ENCODE measurements around the gene SF3B3.
"Not testable (repeated sequence)": the region's sequence is repeated elsewhere in the genome, so short reads cannot be mapped to it uniquely, and the experiment has no call there.

Gene SF3B3

DNA sequence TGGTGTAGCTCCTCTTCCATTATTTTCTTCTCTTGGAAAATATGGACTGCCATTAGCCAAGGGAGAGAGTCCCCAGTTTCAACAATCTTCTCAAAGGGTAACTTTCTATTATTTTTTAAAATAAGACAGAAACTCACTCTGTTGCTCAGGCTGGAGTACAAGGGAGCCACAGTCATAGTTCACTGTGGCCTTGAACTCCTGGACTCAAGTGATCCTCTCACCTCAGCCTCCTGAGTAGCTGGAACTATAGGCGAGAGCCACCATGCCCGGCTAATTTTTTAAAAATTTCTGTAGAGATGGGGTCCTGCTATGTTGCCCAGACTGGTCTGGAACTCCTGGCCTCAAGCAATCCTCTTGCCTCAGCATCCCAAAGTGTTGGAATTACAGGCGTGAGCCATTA is 13.4 kb upstream of the SF3B3 start:
- H3K4me3 ChIP-seq (ENCODE audit: low read depth, low read length), result no peak overlapping the region

DNA sequence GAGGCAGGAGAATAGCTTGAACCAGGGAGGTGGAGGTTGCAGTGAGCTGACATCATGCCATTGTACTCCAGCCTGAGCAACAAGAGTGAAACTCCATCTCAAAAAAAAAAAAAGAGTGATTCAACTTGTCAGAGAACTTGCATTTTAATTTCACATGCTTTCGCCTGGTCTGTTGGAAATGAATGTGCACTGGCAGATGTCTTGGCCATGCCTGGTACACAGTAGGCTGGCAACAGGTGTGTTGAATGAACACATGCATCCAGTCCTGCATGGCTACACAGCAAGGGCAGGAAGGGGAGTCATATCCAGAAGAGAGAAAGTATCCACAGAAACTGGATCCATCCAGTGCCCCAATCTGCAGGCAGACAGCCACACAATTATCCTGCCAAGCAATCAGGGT is 11.8 kb upstream of the SF3B3 start:
- H3K4me3 ChIP-seq (ENCODE audit: low read depth, low read length), result no peak overlapping the region

DNA sequence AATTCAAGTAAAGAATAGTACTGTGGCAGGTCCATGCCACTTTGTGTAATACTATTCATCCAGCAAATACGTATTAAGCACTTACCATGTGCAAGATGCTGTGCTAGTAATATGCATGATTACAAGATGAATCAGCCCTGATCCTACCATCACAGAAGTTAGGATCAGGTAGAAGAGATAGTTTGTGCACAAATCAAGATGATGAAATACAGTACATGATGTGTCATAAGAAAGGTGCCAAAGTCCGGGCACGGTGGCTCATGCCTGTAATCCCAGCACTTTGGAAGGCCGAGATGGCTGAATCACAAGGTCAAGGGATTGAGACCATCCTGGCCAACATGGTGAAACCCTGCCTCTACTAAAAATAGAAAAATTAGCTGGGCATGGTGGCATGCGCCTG is 11.2 kb upstream of the SF3B3 start:
- no peak overlapping the region for H3K4me3 ChIP-seq (ENCODE audit: low read depth, low read length)

DNA sequence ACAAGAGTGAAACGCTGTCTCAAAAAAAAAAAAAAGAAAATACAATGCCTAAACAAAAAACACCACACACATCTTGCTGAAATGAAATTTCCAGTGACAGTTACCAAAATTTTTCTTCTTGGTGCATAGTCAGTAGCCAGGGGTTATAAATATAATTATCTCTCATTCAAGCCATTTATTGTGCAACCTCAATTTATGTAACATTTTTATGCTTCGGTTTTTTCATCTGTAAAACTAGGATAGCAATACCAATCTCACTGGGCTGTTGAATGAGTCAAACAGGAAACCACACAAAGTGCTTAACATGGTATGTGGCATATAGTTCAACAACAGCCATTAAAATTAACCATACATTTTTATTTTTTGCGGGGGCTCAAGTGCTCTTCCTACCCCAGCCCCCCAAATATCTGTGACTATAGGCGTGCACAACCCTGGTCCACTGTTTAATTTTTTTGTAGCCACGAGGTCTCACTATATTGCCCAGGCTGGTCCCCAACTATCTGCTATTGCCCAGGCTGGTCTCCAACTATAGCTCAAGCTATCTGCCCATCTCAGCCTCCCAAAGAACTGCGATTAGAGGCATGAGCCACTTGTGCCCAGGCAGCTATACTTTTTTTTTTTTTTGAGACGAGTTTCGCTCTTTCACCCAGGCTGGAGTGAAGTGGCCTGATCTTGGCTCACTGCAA is 2.9 kb upstream of the SF3B3 start:
- no peak overlapping the region for H3K4me3 ChIP-seq (ENCODE audit: low read depth, low read length)

DNA sequence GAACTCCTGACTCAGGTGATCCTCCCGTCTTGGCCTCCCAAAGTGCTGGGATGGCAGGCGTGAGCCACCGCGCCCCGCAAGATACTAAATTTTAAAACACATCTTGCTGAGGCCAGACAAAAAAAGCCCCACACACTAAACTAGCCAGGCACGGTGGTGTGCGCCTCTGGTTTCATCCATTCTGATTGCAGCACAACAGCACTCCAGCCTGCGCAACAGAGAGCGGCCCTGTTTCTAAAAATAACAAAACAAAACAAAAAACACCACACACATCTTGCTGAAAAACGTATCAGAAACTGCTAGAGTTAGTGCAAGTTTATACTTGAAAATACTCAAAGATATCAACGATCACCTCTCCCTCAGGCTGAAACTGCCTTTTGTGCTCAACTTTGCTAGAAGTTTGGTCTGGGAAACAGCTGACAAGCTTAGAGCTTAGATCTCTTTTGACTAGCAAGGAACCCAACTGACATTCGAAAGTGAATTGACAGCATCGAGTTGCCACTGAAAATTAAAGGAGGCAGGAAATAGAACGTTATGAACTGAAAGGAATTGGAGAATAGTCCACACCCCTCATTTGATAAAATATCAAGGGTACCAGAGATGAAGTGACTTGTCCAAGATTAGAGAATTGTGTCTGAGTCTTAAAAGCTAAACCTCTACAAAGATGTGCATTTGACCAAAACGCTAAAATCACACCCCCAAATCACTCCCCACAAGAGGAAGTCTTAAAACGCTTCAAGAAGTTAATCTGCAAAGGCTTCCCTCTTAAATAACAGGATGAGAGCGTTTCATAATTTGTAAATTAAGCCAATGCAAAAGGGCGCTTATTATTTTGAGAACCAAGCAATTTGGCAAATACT is 1.2 kb upstream of the SF3B3 start:
- peak overlapping the region; percentile 99 for H3K4me3 ChIP-seq (ENCODE audit: low read depth, low read length)

DNA sequence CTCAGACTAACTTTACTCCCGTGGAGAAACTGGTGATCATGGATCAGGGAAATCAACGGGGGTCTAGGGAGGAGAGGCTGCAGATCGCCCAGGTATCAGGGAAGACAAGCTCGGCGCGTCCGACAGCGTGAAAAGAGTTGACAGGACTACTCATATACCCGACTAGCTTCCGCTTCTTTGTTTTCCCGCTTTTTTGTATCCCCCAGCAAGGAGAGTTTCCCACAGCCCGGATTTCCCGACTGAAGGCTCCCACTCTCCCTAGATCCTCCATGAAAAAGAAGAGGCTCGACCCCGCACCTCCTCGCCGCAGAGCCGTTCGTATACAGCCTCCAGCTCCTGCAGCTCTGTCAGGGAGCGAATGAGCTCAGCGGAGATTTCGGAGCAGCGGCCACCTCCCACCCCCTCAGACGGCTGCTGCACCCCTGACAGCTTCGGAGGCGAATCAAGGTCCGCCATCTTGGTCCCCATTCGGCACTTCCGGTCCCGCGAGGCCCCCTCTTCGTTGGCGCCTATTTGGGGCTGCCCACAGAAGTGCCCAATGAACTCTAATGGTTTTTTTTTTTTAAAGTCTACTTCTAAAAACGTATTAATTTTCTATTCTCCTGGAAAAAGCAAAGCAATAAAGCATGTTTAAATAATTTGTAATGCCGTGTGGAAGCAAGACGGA is 407 bp upstream of the SF3B3 start, which contains the start of gene COG4:
Gene COG4, minus strand, starts transcription at position 479 of the 667 bp plus-strand sequence. Its CDS starts 11 bp downstream, at position 468.
- peak within 1 kb of the TSS; percentile 99 for H3K4me3 ChIP-seq (ENCODE audit: low read depth, low read length)

DNA sequence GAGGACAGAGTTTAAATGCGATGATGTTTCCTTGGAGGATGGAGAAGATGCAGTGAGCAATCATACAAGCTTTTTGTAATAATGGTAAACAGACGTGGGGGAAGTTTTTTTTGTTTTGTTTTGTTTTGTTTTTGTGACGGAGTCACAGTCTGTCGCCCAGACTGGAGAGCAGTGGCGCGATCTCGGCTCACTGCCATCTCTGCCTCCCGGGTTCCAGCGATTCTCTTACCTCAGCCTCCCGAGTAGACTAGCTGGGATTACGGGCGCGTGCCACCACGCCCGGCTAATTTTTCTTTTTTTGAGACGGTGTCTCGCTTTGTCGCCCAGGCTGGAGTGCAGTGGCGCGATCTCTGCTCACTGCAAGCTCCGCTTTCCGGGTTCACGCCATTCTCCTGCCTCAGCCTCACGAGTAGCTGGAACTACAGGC is 796 bp downstream of the SF3B3 start:
- H3K4me3 ChIP-seq (ENCODE audit: low read depth, low read length), result peak overlapping the region; percentile 99

DNA sequence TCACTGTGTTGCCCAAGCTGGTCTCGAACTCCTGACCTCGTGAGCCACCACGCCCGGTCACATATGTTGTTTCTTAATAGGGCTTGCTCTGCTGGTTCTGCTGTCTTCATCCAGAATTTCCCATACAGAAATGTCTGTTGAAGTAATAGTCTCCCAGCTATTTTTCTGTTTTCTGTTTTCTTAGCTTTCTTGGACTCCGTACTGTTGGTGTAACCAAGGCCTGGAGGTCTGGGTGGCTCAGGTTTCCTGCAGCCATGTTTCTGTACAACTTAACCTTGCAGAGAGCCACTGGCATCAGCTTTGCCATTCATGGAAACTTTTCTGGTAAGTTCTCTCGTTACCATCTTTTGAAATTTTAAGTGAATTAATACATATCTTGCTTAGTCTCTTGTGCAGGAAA is 2.8 kb downstream of the SF3B3 start:
- H3K4me3 ChIP-seq (ENCODE audit: low read depth, low read length), result no peak overlapping the region

DNA sequence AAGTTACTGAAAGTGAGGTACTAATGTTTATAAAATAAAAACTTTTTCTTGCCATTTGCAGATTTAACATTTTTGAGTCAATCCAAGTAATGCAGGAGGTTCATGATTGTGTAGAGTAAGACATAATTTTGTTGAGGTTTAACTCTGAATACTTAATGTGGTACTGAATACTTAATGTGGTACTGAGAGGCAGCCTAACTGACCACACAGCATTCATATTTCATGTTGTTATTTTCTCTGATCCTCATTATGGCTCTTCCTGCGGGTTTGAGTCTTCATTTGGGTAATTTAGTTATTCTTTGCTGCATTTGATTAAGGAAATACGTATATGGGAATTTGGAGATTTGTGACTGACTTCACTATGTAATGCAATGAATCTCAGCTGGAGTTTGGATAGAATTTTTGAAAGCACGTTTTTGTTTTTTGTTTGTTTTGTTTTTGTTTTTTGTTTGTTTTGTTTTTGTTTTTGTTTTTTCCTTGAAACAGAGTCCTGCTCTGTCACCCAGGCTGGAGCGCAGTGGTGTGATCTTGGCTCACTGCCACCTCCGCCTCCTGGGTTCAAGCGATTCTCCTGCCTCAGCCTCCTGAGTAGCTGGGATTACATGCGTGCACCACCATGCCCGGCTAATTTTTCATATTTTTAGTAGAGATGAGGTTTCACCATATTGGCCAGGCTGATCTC is 3.8 kb downstream of the SF3B3 start:
- no peak overlapping the region for H3K4me3 ChIP-seq (ENCODE audit: low read depth, low read length)

DNA sequence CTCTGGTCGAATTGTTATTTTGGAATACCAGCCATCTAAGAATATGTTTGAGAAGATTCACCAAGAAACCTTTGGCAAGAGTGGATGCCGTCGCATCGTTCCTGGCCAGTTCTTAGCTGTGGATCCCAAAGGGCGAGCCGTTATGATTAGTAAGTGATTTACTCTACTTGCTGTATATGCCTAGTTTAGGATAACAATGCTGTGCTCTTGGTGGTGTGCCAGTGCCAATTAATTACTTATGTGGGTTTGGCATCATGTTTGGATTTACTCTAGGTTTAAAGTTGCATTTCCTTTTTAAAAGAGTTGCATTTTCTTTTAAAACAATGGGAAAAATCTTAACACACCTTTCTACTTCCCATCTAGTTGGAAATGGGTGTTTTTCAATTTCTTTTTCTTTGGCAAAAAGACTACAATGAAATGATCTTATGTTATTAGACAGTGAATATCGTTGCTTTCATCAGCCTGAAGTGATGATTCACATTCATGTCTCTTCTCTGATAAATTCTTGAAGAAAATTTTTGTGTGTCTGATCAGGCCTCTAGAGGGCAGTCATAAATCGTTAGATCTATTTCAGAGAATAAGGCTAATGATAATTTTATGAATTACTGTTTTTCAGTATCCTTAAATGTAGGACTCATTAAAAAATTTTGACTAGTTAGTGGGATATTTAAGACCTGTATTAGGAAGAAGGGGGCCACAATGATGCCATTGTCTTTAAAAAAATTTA is 5.6 kb downstream of the SF3B3 start:
- no peak overlapping the region for H3K4me3 ChIP-seq (ENCODE audit: low read depth, low read length)

DNA sequence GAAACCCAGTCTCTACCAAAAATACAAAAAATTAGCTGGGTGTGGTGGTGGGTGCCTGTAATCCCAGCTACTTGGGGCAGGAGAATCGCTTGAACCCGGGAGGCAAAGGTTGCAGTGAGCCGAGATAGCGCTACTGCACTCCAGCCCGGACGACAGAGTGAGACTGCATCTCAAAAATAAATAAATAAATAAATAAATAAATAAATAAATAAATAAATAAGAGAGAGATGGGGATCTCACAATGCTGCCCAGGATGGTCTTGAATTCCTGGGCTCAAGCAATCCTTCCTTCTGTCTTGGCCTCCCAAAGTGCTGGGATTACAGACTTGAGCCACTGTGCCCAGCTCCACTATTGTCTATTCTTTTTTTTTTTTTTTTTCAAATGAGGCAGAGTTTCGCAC is 6.3 kb downstream of the SF3B3 start:
- not testable (repeated sequence) for H3K4me3 ChIP-seq (ENCODE audit: low read depth, low read length)

DNA sequence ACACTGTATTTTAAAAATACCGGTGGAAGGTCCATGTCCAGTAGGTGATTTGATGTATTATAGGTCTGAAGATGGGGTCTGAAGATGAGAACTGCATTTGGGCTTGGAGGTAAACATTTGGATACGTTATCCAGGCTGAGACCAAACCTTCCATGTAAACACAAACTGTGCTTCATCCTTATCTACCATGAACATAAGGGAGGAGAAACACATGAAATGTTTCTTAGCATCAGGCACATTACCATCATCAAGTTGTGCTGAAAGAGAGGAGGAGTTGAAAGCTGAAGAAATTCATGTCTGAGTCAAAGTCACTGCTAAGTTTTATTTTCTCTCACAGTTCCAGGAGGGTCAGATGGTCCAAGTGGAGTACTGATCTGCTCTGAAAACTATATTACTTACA is 11.4 kb downstream of the SF3B3 start:
- no peak overlapping the region for H3K4me3 ChIP-seq (ENCODE audit: low read depth, low read length)

DNA sequence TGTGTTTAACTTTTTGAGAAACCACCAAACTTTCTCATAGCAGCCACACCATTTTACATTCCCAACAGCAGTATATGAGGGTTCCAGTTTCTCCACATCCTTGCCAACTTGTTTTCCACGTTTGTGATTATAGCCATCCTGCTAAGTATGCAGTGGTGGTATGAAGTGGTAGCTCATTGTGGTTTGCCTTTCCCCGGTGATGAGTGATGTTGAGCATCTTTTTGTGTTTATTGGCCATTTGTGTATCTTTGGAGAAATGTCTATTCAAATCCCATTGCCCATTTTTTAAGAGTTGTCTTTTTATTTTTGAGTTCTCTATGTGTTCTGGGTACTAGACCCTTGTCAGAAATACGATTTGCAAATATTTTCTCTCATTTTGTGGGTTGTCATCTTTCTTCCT is 17.4 kb downstream of the SF3B3 start:
- no peak overlapping the region for H3K4me3 ChIP-seq (ENCODE audit: low read depth, low read length)

DNA sequence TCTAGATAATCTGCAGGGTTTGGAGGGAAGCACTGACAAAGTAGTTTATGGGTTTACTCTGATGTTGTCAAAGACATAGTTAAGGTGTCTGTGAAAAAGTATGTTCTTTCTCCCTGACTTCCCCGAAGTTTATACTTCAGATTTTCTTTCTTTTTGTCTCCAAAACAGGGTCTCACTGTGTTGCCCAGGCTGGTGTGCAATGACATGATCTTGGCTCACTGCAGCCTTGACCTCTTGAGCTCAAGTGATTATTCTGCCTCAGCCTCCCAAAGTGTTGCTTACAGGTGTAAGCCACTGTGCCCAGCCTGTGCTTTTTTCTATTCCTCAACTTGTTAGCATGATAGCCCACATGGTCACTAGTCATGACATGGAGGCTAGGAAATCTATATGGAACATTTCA is 20.9 kb downstream of the SF3B3 start:
- no peak overlapping the region for H3K4me3 ChIP-seq (ENCODE audit: low read depth, low read length)

DNA sequence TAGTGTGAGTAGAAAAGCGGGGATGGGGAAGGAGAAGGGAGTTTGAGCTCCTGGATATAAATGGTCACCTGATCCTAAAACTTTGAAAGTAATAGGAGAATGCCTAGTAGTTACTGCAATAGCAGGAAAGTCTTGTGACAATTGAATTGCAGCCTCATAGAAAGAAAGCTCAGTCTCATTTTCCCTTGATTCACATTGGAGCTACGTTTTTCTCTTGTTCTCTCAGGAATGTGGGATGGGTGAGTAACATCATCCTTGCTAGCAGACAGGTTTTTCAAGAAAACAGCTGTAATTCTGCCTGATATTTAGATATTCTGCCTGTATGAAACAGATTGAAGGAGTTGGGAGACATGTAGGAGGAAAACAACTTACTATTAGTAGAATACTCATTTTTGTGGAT is 25.3 kb downstream of the SF3B3 start:
- H3K4me3 ChIP-seq (ENCODE audit: low read depth, low read length), result no peak overlapping the region

DNA sequence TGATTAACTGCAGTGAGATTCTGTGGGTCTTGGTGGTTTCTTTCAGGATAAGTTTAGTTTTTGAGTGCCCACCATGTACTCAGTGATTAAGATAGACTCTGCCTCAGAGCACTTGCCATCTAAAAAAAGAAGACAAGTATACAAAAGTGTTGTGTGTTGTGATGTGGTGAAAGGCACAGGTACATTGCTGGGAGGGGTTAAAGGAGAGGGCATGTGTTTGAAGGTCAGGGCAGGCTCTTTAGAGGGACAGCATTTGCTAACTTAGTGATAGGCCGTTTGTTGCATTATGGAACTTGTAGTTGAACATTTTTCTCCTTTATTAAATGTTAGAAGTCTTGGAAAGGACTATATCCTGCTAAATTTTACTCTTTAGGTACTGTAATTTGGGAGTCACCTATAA is 26.5 kb downstream of the SF3B3 start:
- no peak overlapping the region for H3K4me3 ChIP-seq (ENCODE audit: low read depth, low read length)

DNA sequence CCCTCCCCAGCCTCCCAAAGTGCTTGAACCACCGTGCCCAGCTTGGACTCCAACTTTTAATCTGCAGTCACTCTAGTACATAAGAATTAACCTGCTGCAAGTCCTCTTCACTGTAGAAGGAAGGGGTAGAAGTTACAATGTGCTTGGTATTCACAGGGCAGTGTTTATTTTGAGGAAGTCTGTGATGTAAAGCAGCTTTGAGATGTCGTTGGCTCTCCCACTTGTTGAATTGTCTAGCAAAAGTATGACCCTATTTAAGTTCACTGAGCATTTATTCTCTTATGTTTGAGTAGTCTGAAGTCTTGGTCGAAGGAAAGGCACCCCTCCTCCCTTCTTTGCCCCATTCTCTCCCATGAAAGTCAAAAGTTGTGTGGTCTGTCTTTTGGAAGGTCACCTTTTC is 28.2 kb downstream of the SF3B3 start:
- H3K4me3 ChIP-seq (ENCODE audit: low read depth, low read length), result no peak overlapping the region

DNA sequence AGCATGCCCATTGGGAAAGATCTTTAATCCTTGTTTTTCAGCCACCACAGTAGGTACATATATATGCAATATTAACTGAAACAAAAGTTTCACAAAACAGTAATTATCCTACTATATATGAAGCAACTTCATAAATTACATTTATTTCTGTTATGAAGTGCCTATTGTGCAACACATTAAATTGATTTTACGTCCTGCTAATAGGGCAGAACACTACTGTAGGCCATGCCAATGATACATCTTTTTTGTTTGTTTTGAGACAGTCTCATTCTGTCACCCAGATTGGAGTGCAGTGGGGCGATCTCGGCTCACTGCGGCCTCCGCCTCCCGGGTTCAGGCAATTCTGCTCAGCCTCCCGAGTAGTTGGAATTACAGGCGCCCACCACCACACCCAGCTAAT is 29.1 kb downstream of the SF3B3 start:
- no peak overlapping the region for H3K4me3 ChIP-seq (ENCODE audit: low read depth, low read length)

DNA sequence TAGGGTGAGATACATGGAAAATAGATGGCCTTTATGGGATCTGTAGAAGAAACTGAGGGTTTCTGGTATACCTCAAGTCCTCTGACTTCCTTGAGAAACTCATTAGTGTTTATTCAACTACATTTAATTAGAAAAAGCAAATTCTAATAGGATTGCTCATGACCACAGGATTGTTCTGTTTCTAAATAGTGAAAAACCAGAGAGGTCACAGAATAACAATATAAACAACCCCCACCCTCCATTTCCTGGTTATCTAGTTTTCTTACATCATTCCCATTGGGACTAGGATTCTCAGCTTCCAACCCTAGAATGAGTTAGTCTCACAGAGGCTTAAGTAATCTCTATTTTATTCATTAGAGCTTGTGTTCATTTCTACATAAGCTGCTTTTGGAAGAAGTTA is 30.0 kb downstream of the SF3B3 start:
- H3K4me3 ChIP-seq (ENCODE audit: low read depth, low read length), result no peak overlapping the region

DNA sequence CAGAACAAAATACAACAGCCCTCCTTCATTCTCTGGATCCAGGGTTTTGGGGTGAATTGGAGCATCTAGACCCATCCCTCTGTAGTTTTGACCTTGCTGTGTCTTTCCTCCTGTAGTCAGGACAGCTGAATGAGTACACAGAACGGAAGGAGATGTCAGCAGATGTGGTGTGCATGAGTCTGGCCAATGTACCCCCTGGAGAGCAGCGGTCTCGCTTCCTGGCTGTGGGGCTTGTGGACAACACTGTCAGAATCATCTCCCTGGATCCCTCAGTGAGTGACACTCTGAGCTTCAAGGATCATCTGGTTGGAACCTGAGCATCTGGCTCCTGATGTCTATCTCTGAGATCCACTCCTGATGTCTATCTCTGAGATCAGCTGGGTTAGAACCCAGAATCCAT is 32.4 kb downstream of the SF3B3 start:
- no peak overlapping the region for H3K4me3 ChIP-seq (ENCODE audit: low read depth, low read length)

DNA sequence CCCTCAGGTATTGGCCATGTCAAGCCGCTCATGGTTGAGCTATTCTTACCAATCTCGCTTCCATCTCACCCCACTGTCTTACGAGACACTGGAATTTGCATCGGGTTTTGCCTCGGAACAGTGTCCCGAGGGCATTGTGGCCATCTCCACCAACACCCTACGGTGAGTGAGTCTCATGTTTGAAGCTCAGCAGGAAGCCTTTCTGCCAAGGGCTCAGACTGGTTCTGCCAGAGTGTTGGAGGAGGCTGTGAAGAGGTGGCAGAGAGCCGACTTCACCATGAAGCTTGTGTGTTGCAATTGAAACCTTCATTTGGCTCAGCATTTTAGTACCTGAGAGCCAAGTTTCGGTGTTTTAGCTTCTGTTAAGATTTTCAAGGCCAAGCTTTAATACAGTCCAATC is 38.0 kb downstream of the SF3B3 start:
- no peak overlapping the region for H3K4me3 ChIP-seq (ENCODE audit: low read depth, low read length)
